ENCODE results near the gene PEX11A.

GRCh38 chr15:89731275-89731674, 40.7 kb upstream of the PEX11A start:
- TF ChIP-seq, protein P1, sequence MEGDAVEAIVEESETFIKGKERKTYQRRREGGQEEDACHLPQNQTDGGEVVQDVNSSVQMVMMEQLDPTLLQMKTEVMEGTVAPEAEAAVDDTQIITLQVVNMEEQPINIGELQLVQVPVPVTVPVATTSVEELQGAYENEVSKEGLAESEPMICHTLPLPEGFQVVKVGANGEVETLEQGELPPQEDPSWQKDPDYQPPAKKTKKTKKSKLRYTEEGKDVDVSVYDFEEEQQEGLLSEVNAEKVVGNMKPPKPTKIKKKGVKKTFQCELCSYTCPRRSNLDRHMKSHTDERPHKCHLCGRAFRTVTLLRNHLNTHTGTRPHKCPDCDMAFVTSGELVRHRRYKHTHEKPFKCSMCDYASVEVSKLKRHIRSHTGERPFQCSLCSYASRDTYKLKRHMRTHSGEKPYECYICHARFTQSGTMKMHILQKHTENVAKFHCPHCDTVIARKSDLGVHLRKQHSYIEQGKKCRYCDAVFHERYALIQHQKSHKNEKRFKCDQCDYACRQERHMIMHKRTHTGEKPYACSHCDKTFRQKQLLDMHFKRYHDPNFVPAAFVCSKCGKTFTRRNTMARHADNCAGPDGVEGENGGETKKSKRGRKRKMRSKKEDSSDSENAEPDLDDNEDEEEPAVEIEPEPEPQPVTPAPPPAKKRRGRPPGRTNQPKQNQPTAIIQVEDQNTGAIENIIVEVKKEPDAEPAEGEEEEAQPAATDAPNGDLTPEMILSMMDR (IDR thresholded peaks at IDR 0.05) = no peak
- TF ChIP-seq POLR2A (IDR thresholded peaks at IDR 0.05) (no peak), EP300 (IDR thresholded peaks at IDR 0.05) (no peak), POLR2AphosphoS5 (IDR thresholded peaks at IDR 0.05) (no peak)
